Muscle layer of duodenum (tissue), 2 donors: ENCODE results near the gene OLIG2.

Source experiments
- H3K27ac ChIP-seq: one replicate; pipeline ENCODE4 v1.7.0; 2013; ENCODE audit warnings: mild to moderate bottlenecking, low read length
- H3K27me3 ChIP-seq: one replicate; pipeline ENCODE4 v1.7.0; 2013; ENCODE audit warnings: low read depth, mild to moderate bottlenecking, control low read depth, low read length
- H3K36me3 ChIP-seq, 2 donors: one replicate each; pipeline ENCODE4 v1.7.0; 2013; ENCODE audit warnings: low read length in 2 of 2, control low read depth in 1 of 2, mild to moderate bottlenecking in 1 of 2; ENCODE audit not compliant: insufficient read depth in 2 of 2, control insufficient read depth in 1 of 2
- H3K4me1 ChIP-seq, 2 donors: one replicate each; pipeline ENCODE4 v1.7.0; 2013; ENCODE audit warnings: low read length in 2 of 2, mild to moderate bottlenecking in 2 of 2, control low read depth in 1 of 2, moderate library complexity in 1 of 2; ENCODE audit not compliant: insufficient read depth in 2 of 2, control insufficient read depth in 1 of 2
- H3K4me3 ChIP-seq, 2 donors: one replicate each; pipeline ENCODE4 v1.7.0; 2013; ENCODE audit warnings: low read length in 2 of 2, low read depth in 1 of 2, mild to moderate bottlenecking in 1 of 2
- H3K9me3 ChIP-seq, 2 donors: one replicate each; pipeline ENCODE4 v1.7.0; 2013; ENCODE audit warnings: low read length in 2 of 2, control low read depth in 1 of 2, mild to moderate bottlenecking in 1 of 2; ENCODE audit not compliant: control insufficient read depth in 1 of 2
- donor health status: healthy.

Gene OLIG2

DNA sequence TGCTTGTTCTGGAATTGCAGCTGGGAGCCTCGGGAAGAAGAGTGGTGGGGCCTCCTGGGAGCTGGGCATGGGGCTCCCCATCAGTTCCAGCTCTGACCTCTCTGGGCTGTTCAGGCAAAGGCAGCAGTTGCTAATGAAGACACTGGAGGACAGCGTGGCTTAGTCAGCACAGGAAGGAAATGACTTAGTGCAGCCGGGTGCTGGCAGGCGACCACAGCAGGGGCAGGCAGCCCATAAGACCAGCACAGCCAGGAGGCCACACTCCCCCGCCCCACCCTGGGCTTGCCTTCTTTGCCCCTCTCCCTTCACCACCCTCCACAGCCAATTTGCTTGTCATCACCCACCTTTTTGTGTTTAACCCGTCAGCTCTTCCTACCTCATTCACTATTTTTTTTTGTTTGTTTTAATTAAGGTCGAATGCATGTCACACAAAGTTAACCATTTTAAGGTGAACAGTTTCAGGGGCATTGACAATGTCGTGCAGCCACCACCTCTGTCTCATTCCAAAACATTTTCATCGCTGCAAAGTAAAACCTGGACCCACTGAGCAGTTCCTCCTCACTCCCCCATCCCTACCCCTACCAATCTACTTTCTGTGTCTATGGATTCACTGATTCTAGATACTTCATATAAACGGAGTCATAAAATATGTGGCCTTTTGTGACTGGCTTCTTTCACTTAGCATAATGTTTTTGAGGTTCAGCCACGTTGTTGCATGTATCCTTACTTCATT is 10.9 kb downstream of the OLIG2 start:
- Histone ChIP-seq H3K27ac (no peak overlapping the region), H3K4me3 (no peak overlapping the region), H3K4me1 (no peaks in the 10 kb centered on the region), H3K36me3 (no peaks in the 10 kb centered on the region), H3K9me3 (no peaks in the 10 kb centered on the region), H3K27me3 (peaks cover 23% of the 10 kb centered on the region)

DNA sequence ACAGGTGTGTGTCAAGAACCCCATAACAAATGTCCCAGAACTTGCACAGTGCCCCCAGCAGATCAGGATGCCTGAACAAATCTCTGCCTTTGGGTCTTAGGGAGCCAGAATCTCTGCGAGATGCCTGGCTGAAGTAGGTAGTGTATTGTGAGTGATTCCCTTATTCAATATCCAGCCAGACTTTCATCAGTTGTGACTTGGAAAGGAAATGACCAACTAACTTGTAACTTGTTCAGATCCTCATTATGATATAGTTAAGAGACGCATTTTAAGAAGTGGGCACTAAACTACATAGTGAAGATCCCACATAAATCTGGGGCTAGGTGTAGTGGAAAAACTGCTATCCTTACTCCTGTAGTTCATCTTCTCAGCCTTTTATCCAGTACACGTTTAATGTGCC is 11.8 kb downstream of the OLIG2 start:
- H3K9me3 ChIP-seq: no peaks in the 10 kb centered on the region
- H3K27ac ChIP-seq: no peak overlapping the region
- H3K36me3 ChIP-seq: no peaks in the 10 kb centered on the region
- no peaks in the 10 kb centered on the region for H3K4me1 ChIP-seq
- H3K4me3 ChIP-seq: no peak overlapping the region
- H3K27me3 ChIP-seq: peaks cover 14% of the 10 kb centered on the region

DNA sequence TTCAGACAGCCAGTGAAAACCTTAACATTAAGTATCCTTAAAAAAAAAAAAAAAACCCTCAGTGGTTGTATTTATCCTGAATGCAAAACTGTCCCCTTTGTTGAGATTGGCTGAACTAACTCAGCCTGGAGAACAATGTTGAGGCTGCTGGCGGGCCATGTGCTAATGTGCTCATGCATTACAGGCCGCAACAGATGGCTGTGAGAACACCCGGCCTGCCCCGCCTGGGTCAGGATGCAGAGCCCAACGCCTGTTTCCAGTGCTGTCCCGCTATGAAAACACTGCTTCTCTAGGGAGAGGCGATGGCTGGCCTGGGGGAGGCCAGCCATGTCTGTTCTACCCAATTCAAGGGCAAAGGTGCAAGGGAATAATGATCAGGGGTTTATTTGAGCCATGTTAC is 13.8 kb downstream of the OLIG2 start:
- H3K9me3 ChIP-seq: no peaks in the 10 kb centered on the region
- no peak overlapping the region for H3K27ac ChIP-seq
- no peaks in the 10 kb centered on the region for H3K4me1 ChIP-seq
- no peak overlapping the region for H3K4me3 ChIP-seq
- no peaks in the 10 kb centered on the region for H3K36me3 ChIP-seq
- H3K27me3 ChIP-seq: peaks cover 4% of the 10 kb centered on the region

DNA sequence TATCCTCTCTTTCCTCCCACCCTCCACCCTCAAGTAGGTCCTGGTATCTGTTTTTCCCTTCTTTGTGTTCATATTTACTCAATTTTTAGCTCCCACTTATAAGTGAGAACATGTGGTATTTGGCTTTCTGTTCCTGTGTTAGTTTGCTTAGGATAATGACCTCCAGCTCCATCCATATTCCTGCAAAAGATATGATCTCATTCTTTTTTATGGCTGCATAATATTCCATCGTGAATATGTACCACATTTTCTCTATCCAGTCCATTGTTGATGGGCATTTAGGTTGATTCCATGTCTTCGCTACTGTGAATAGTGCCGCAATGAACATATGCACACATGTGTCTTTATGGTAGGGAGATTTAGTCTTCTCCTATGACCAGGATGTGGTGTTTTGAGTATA is 14.5 kb downstream of the OLIG2 start:
- Histone ChIP-seq H3K27ac (no peak overlapping the region), H3K36me3 (no peaks in the 10 kb centered on the region), H3K4me3 (no peak overlapping the region), H3K4me1 (no peaks in the 10 kb centered on the region), H3K9me3 (no peaks in the 10 kb centered on the region), H3K27me3 (no peaks in the 10 kb centered on the region)

DNA sequence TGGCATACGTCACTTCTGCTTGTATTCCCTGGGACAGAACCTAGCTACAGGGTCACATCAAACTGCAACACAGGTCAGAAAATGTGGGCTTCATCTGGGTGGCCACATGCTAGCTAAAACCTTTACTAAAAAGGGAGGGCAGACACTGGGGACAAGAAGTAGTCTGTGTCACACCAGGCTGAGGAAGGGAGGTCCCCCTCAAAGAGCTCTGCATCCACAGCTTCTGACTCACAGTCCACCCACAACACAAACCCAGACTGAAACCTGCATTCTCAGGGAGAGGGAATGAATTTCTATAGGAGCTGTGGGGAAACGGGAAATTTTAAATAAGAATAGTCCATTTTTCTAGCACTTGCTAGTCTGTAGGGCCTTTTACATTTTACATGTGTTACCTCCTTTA is 16.2 kb downstream of the OLIG2 start:
- H3K4me3 ChIP-seq: no peak overlapping the region
- no peaks in the 10 kb centered on the region for H3K27me3 ChIP-seq

DNA sequence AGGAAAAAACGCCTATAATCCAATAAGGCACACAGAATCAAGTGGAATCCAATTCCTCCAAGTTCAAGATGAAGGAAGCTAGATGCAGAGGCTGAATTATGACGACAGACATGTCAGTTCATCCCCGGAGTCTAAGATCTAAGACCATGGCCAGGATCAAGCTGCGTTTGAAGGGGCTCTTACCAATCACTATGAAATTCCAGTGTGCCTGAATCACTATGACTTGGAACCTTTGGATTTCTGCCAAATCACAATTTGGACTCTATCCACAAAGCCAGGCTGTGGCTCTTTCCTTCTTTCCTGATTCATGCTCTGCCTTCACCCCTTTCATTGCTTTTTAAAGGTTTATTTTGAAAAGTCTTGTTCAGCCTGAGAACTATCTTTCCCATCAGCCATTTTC is 17.1 kb downstream of the OLIG2 start:
- Histone ChIP-seq H3K4me1 (no peaks in the 10 kb centered on the region), H3K36me3 (no peaks in the 10 kb centered on the region), H3K27ac (no peak overlapping the region), H3K9me3 (no peaks in the 10 kb centered on the region), H3K4me3 (no peak overlapping the region), H3K27me3 (no peaks in the 10 kb centered on the region)

More for the DNA sequence above, 16.2 kb downstream of the OLIG2 start:
- Histone ChIP-seq H3K27ac (no peak overlapping the region), H3K4me1 (no peaks in the 10 kb centered on the region), H3K36me3 (no peaks in the 10 kb centered on the region), H3K9me3 (no peaks in the 10 kb centered on the region)

DNA sequence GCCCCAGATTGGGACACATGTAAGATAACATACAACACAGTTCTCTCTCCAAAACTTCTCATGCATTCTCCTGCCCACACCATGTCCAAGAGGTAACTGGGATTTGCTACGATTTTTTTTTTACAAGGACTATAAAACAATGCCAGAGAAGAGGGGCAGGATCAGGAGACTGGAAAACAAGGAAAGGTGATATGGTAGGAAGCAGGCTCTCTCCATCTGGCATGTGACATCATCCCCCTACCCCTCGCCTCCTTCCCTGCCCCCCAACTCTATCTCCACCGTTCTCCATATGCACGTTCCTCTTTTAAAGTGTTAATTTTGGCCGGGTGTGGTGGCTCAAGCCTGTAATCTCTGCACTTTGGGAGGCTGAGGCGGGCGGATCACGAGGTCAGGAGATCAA is 20.7 kb downstream of the OLIG2 start:
- H3K27me3 ChIP-seq: no peaks in the 10 kb centered on the region
- H3K9me3 ChIP-seq: no peaks in the 10 kb centered on the region
- H3K4me1 ChIP-seq: no peaks in the 10 kb centered on the region
- no peak overlapping the region for H3K4me3 ChIP-seq
- H3K27ac ChIP-seq: no peak overlapping the region
- H3K36me3 ChIP-seq: no peaks in the 10 kb centered on the region

DNA sequence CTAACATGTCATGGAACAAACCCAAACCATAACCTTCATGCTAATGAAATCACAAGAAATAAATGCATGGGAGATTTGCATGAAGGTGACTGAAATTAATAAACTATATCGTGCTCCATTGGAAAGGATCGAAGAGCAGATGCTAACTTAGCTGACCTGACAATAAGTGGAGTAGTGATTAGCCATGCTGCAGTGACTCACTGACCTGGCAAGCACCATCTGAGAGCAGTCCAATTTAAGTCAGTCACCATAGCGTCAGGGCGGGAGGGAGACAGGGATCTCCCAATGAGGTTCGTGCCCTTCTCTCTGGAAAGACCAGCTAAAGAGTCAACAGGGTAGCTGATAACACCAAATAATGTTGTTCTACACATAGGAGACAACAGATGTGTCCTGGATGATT is 21.5 kb downstream of the OLIG2 start:
- H3K27me3 ChIP-seq: no peaks in the 10 kb centered on the region
- H3K9me3 ChIP-seq: no peaks in the 10 kb centered on the region
- H3K27ac ChIP-seq: no peak overlapping the region
- H3K36me3 ChIP-seq: no peaks in the 10 kb centered on the region
- H3K4me3 ChIP-seq: no peak overlapping the region
- H3K4me1 ChIP-seq: no peaks in the 10 kb centered on the region

DNA sequence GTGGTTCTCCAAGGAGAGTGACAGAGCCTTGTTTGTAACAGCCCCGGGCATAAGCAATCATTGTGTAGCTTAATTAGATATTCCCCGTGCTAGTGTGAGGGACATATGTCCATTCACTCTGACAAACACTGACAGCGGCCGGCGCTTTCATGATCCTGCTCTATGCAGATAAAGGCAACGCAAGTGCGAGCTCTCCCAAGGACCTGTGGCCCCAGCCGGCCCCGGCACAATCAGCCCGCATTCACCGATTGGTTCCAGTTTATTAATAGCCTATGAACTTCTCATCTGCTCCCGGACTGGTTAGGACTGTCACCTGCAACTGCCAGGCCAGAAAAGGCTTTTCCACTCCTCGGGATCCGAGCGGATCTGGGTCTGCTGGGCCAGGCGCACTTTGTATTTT is 26.2 kb downstream of the OLIG2 start:
- Histone ChIP-seq H3K4me1 (no peaks in the 10 kb centered on the region), H3K27ac (no peak overlapping the region), H3K9me3 (no peaks in the 10 kb centered on the region), H3K27me3 (no peaks in the 10 kb centered on the region), H3K4me3 (no peak overlapping the region), H3K36me3 (no peaks in the 10 kb centered on the region)

DNA sequence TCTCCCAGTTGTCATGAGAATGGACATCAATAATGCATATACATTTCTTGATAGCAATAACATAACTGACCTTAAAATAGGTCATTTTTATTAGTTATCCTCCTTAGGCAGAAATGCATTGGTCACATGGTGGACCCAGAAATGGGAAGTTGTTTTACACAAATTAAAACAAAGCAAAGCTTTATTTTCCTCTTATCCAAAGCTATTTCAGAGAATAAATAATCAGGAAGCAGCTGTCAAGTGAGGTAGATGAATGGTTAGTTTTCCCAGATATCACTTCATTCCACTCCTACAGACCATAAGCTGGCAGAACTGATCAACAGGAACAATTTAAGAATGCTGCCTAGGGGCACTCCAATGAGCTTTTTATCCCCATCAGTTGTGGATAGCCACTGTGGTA is 28.2 kb downstream of the OLIG2 start:
- H3K27ac ChIP-seq: no peak overlapping the region
- no peaks in the 10 kb centered on the region for H3K9me3 ChIP-seq

DNA sequence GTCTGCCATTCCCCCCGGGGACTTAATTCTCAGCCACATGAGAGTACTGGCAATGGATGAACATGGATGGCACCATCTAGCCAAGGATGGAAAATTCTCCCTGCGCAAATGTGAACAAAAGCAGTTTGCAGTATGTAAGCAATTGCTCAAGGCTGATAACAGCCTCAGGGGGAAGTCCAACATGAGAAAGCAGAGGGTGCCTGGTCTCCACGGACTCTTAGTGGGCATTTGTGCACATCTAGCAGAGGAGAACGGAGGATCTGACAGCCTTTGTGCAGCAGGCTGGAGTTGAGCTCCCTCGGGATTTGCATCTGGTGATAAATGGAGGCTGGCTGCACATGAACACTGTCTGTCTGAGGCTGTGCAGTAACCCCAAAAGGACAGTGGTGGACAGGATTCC is 30.3 kb downstream of the OLIG2 start:
- Histone ChIP-seq H3K36me3 (no peaks in the 10 kb centered on the region), H3K27me3 (no peaks in the 10 kb centered on the region), H3K4me1 (peaks cover 0 to 7% of the 10 kb centered on the region in 2 donors)

More for the DNA sequence above, 28.2 kb downstream of the OLIG2 start:
- peaks cover 0 to 7% of the 10 kb centered on the region in 2 donors for H3K4me1 ChIP-seq
- H3K4me3 ChIP-seq: no peak overlapping the region
- no peaks in the 10 kb centered on the region for H3K36me3 ChIP-seq
- no peaks in the 10 kb centered on the region for H3K27me3 ChIP-seq

DNA sequence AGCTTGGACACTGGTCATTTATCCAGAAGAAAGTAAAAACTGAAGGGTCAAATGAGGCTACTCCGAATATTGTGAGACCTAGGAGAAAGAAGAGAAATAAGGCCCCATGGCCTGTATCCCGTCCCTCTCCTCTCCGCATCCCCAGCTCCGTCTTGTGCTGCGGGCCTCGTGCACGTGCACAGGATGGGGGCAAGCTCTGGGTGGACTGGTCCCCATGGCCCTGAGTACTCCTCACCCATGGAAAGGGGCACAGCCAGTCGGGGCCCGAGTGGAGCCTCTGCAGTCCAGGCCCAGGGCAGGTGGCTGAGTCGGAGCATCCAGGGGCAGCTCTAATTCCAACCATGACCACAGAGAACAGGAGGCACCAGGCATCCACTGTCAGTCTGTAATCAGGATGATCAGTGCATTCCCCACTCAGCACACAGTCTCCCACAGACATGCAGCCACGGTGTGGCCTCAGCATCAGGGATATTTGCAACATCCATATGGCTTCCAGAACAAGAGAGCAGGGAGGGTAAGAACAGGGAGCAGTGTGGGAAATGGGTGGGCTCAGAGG is 31.7 kb downstream of the OLIG2 start:
- Histone ChIP-seq H3K4me3 (no peak overlapping the region), H3K4me1 (peaks cover 0 to 7% of the 10 kb centered on the region in 2 donors), H3K27ac (no peak overlapping the region), H3K27me3 (no peaks in the 10 kb centered on the region), H3K36me3 (no peaks in the 10 kb centered on the region), H3K9me3 (no peaks in the 10 kb centered on the region)

More for the DNA sequence above, 30.3 kb downstream of the OLIG2 start:
- Histone ChIP-seq H3K27ac (no peak overlapping the region), H3K4me3 (no peak overlapping the region), H3K9me3 (no peaks in the 10 kb centered on the region)
